GM12878 (cell line): ENCODE measurements around the gene IQGAP2.

ENCODE experiments used
- NFIC ChIP-seq: IDR thresholded peaks from 2 replicates; pipeline ENCODE4 v1.6.1; 2012; ENCODE audit warnings: low read depth, mild to moderate bottlenecking, inconsistent platforms, low read length, moderate library complexity
- POLR2A ChIP-seq: IDR thresholded peaks from 2 replicates; pipeline ENCODE4 v1.6.1; 2011; ENCODE audit warnings: low read depth, mild to moderate bottlenecking, low read length

- TF ChIP-seq POLR2A = no peak
- no peak for TF ChIP-seq NFIC
These were observed 84.7 kb downstream of the IQGAP2 start for GRCh38 chr5:76487821-76488220.
